ENCODE data around the gene HJV.

Gene HJV

GRCh38 chr1:145975216-145975615 lies 46.3 kb downstream of the HJV start:
- DNase-seq, result no peak

- DNase-seq, result no peak
Measured at GRCh38 chr1:145974721-145975120, 46.8 kb downstream of the HJV start.

DNA sequence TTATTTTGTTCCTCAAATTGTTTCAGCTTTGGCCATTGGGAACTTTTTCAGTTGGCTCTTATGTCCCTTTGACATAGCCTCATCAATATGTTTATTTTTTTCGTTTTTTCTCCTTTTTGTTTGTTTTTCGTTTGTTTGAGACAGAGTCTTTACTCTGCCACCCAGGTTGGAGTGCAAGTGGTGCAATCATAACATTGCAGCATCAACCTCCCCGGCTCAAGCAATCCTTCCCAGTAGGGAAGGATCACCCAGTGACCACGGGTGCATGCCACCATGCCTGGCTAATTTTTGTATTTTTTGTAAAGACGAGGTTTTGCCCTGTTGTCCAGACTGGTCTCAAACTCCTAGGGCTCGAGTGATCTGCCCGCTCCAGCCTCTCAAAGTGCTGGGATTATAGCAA lies 49.0 kb downstream of the HJV start:
- DNase-seq, result no peak

Measured in NCI-H1436 treated with DMSO at 0.1 percent for 48 hours (cell line).